H9 (cell line): Measurements from ENCODE around the gene MROH7. TPM values are rescaled to one million over a fixed set of nuclear protein-coding genes. Genes with fewer than 3 reads are reported as not detected.

Experiments used
- DNase-seq: peaks from one replicate; pipeline ENCODE4 v3.0.0-alpha.2; 2017
- H2AFZ ChIP-seq: one replicate; pipeline ENCODE4 v1.6.1; 2013; ENCODE audit warnings: mild to moderate bottlenecking, low read length, control low read depth, moderate library complexity
- H2AK5ac ChIP-seq: 2 replicates; pipeline ENCODE4 v1.6.1; 2013; ENCODE audit warnings: low read length, control low read depth, mixed read lengths; ENCODE audit not compliant: insufficient read length
- H2BK120ac ChIP-seq: one replicate; pipeline ENCODE4 v1.6.1; 2013; ENCODE audit warnings: low read depth, mild to moderate bottlenecking, low read length, control low read depth, inconsistent platforms; ENCODE audit not compliant: poor library complexity, severe bottlenecking
- H2BK12ac ChIP-seq: 2 replicates; pipeline ENCODE4 v1.6.1; 2013; ENCODE audit warnings: low read length, control low read depth, mixed read lengths, low read depth; ENCODE audit not compliant: insufficient read length
- H2BK15ac ChIP-seq: 2 replicates; pipeline ENCODE4 v1.6.1; 2013; ENCODE audit warnings: low read depth, low read length, control low read depth
- H2BK20ac ChIP-seq: one replicate; pipeline ENCODE4 v1.6.1; 2013; ENCODE audit warnings: low read depth, mild to moderate bottlenecking, low read length, control low read depth, inconsistent platforms; ENCODE audit not compliant: poor library complexity, severe bottlenecking
- H2BK5ac ChIP-seq: 2 replicates; pipeline ENCODE4 v1.6.1; 2013; ENCODE audit warnings: low read length, control low read depth, mixed read lengths; ENCODE audit not compliant: insufficient read length
- H3K14ac ChIP-seq: 2 replicates; pipeline ENCODE4 v1.6.1; 2013; ENCODE audit warnings: low read length, control low read depth; ENCODE audit not compliant: insufficient read depth
- H3K18ac ChIP-seq: 2 replicates; pipeline ENCODE4 v1.6.1; 2013; ENCODE audit warnings: low read depth, mild to moderate bottlenecking, mixed read lengths, low read length, control low read depth; ENCODE audit not compliant: insufficient read length
- H3K23ac ChIP-seq: 2 replicates; pipeline ENCODE4 v1.6.1; 2013; ENCODE audit warnings: low read length, control low read depth, mixed read lengths, low read depth; ENCODE audit not compliant: insufficient read length
- H3K23me2 ChIP-seq: 2 replicates; pipeline ENCODE4 v1.6.1; 2013; ENCODE audit warnings: low read depth, mild to moderate bottlenecking, mixed read lengths, low read length, control low read depth; ENCODE audit not compliant: insufficient read length, poor library complexity, severe bottlenecking
- H3K27ac ChIP-seq: 2 replicates; pipeline ENCODE4 v1.5.1; 2013; ENCODE audit warnings: low read length, control low read depth, mixed read lengths, low read depth; ENCODE audit not compliant: insufficient read length
- H3K27me3 ChIP-seq: 2 replicates; pipeline ENCODE4 v1.6.1; 2013; ENCODE audit warnings: low read length, control low read depth, inconsistent platforms; ENCODE audit not compliant: insufficient read depth
- H3K4ac ChIP-seq: 2 replicates; pipeline ENCODE4 v1.6.1; 2013; ENCODE audit warnings: low read depth, mild to moderate bottlenecking, control low read depth, inconsistent platforms, low read length, moderate library complexity
- H3K4me1 ChIP-seq: 2 replicates; pipeline ENCODE4 v1.6.1; 2013; ENCODE audit warnings: low read length, control low read depth, inconsistent platforms; ENCODE audit not compliant: insufficient read depth
- H3K4me2 ChIP-seq: 2 replicates; pipeline ENCODE4 v1.6.1; 2013; ENCODE audit warnings: low read length, control low read depth, mixed read lengths; ENCODE audit not compliant: insufficient read length, insufficient read depth
- H3K56ac ChIP-seq: 2 replicates; pipeline ENCODE4 v1.6.1; 2013; ENCODE audit warnings: low read depth, mild to moderate bottlenecking, mixed read lengths, low read length, control low read depth; ENCODE audit not compliant: insufficient read length
- H3K79me1 ChIP-seq: 2 replicates; pipeline ENCODE4 v1.6.1; 2013; ENCODE audit warnings: low read depth, mild to moderate bottlenecking, moderate library complexity, low read length, control low read depth, inconsistent platforms; ENCODE audit not compliant: insufficient read depth, poor library complexity, severe bottlenecking
- H3K79me2 ChIP-seq: 2 replicates; pipeline ENCODE4 v1.6.1; 2013; ENCODE audit warnings: low read length, control low read depth, inconsistent platforms; ENCODE audit not compliant: insufficient read depth
- H3K9ac ChIP-seq: 2 replicates; pipeline ENCODE4 v1.6.1; 2013; ENCODE audit warnings: low read length, control low read depth, mixed read lengths; ENCODE audit not compliant: insufficient read length; ENCODE audit errors: extremely low read depth
- H3K9me3 ChIP-seq: one replicate; pipeline ENCODE4 v1.6.1; 2013; ENCODE audit warnings: low read depth, low read length, inconsistent platforms; ENCODE audit not compliant: control insufficient read depth
- H3T11ph ChIP-seq: one replicate; pipeline ENCODE4 v1.6.1; 2013; ENCODE audit warnings: mild to moderate bottlenecking, low read length, control low read depth, inconsistent platforms
- H4K20me1 ChIP-seq: one replicate; pipeline ENCODE4 v1.6.1; 2013; ENCODE audit not compliant: control insufficient read depth, insufficient read length, insufficient read depth
- H4K5ac ChIP-seq: 2 replicates; pipeline ENCODE4 v1.6.1; 2013; ENCODE audit warnings: low read depth, mild to moderate bottlenecking, mixed read lengths, low read length, control low read depth; ENCODE audit not compliant: insufficient read length
- H4K8ac ChIP-seq: replicated peaks from 2 replicates; pipeline ENCODE4 v1.6.1; 2013; ENCODE audit warnings: low read length, control low read depth, mixed read lengths, low read depth; ENCODE audit not compliant: insufficient read length
- H4K91ac ChIP-seq: 2 replicates; pipeline ENCODE4 v1.6.1; 2013; ENCODE audit warnings: low read depth, mild to moderate bottlenecking, moderate library complexity, mixed read lengths, low read length, control low read depth; ENCODE audit not compliant: insufficient read length
- H3K27ac Mint-ChIP-seq, 3 experiments: 2 replicates in 2 of 3; 3 replicates in 1 of 3; pipeline ENCODE4 v1.8.0; 2020 to 2021; ENCODE audit warnings: mixed read lengths in 3 of 3, mild to moderate bottlenecking in 1 of 3, moderate library complexity in 1 of 3
- H3K27me3 Mint-ChIP-seq: 2 replicates; pipeline ENCODE4 v1.8.0; 2021; ENCODE audit warnings: low read depth, mild to moderate bottlenecking, moderate library complexity, mixed read lengths
- H3K36me3 Mint-ChIP-seq, 3 experiments: 2 replicates in 2 of 3; 3 replicates in 1 of 3; pipeline ENCODE4 v1.8.0; 2020 to 2021; ENCODE audit warnings: low read depth in 3 of 3, mixed read lengths in 3 of 3; ENCODE audit not compliant: insufficient read depth in 1 of 3
- H3K4me1 Mint-ChIP-seq, 2 experiments: 2 replicates each; pipeline ENCODE4 v1.8.0; 2020; ENCODE audit warnings: mixed read lengths in 2 of 2
- H3K4me3 Mint-ChIP-seq, 2 experiments: 2 replicates in 1 of 2; 3 replicates in 1 of 2; pipeline ENCODE4 v1.8.0; 2020 to 2021; ENCODE audit warnings: mild to moderate bottlenecking in 2 of 2, mixed read lengths in 2 of 2, moderate library complexity in 1 of 2
- H3K9me3 Mint-ChIP-seq, 2 experiments: 2 replicates in 1 of 2; 3 replicates in 1 of 2; pipeline ENCODE4 v1.8.0; 2020; ENCODE audit warnings: mild to moderate bottlenecking in 2 of 2, mixed read lengths in 2 of 2, moderate library complexity in 1 of 2
- CTCF ChIP-seq: fragments of 200-600 bp; sonication (generic); conservative IDR thresholded peaks from 3 replicates; pipeline ENCODE4 v1.8.0; 2021; ENCODE audit warnings: antibody characterized with exemption, mild to moderate bottlenecking
- WGBS: extraction: QIAGEN DNeasy Blood & Tissue Kit; methylation state at CpG from one replicate; pipeline ENCODE4 v1.1.7; 2013; ENCODE audit warnings: missing lambda C conversion rate, low lambda C conversion rate, mixed read lengths; ENCODE audit not compliant: insufficient read length; ENCODE audit errors: extremely low coverage; 5-methylcytosine and 5-hydroxymethylcytosine counted together
- total RNA-seq: library from RNA; stranded (reverse); gene quantifications from 2 replicates; pipeline ENCODE4 v1.2.1, GENCODE V29; 2021

The MROH7 gene
- total RNA-seq, 1 experiment from 2014 or later: 0.09 TPM

GRCh38 chr1:54593571-54594160, 47.9 kb upstream of the MROH7 start:
- H3K14ac ChIP-seq: no peak overlapping the region
- no peak for DNase-seq
- no peaks in the 10 kb centered on the region for H3K27me3 ChIP-seq
- no peak overlapping the region for H3K4ac ChIP-seq
- no peak overlapping the region for H3K4me3 Mint-ChIP-seq
- H3K27ac ChIP-seq: no peak overlapping the region
- no peak overlapping the region for H3T11ph ChIP-seq
- H3K56ac ChIP-seq: no peak overlapping the region
- H3K9me3 ChIP-seq: no peaks in the 10 kb centered on the region
- no peak overlapping the region for H2BK5ac ChIP-seq
- no peak overlapping the region for H2AK5ac ChIP-seq
- no peaks in the 10 kb centered on the region for H3K27me3 Mint-ChIP-seq
- H2AFZ ChIP-seq: no peak overlapping the region
- H4K91ac ChIP-seq: no peak overlapping the region
- no peak overlapping the region for H2BK15ac ChIP-seq
- no peak overlapping the region; a peak in 1 of 7 replicates for H3K27ac Mint-ChIP-seq
- H3K9ac ChIP-seq: no peak overlapping the region
- H3K79me2 ChIP-seq: no peaks in the 10 kb centered on the region
- H3K23me2 ChIP-seq: no peaks in the 10 kb centered on the region
- no peak overlapping the region for H2BK12ac ChIP-seq
- H4K5ac ChIP-seq: no peak overlapping the region
- no peaks in the 10 kb centered on the region for H3K79me1 ChIP-seq
- peaks cover 0 to 3% (median 0%) of the 10 kb centered on the region in 3 experiments; a peak in 1 of 7 replicates for H3K36me3 Mint-ChIP-seq
- no peak overlapping the region for H3K4me2 ChIP-seq
- H3K9me3 Mint-ChIP-seq: no peaks in the 10 kb centered on the region
- H3K18ac ChIP-seq: no peak overlapping the region
- TF ChIP-seq CTCF: no peak
- H2BK20ac ChIP-seq: no peak overlapping the region
- H3K23ac ChIP-seq: no peak overlapping the region
- H4K8ac ChIP-seq: no peak overlapping the region
- peaks cover 18 to 24% of the 10 kb centered on the region in 2 experiments for H3K4me1 Mint-ChIP-seq
- H3K4me1 ChIP-seq: no peaks in the 10 kb centered on the region; the same call in 1 of the 2 replicates
- H2BK120ac ChIP-seq: no peak overlapping the region
- no peaks in the 10 kb centered on the region for H4K20me1 ChIP-seq
- WGBS: no CpG with 5 or more reads among the region's 10 CpGs
